Rectal smooth muscle tissue (tissue), 1 donor: ENCODE measurements around the gene ATP2B3.

ENCODE experiments used
- H3K27ac ChIP-seq: one replicate; pipeline ENCODE4 v1.7.0; 2013; ENCODE audit warnings: low read depth, low read length, inconsistent platforms
- H3K27me3 ChIP-seq: one replicate; pipeline ENCODE4 v1.7.0; 2013; ENCODE audit warnings: low read length; ENCODE audit not compliant: control insufficient read depth, insufficient read depth
- H3K36me3 ChIP-seq: one replicate; pipeline ENCODE4 v1.7.0; 2013; ENCODE audit warnings: low read length; ENCODE audit not compliant: control insufficient read depth, insufficient read depth
- H3K4me1 ChIP-seq: one replicate; pipeline ENCODE4 v1.7.0; 2013; ENCODE audit warnings: low read length; ENCODE audit not compliant: control insufficient read depth, insufficient read depth
- H3K4me3 ChIP-seq: one replicate; pipeline ENCODE4 v1.7.0; 2013; ENCODE audit warnings: low read length
- H3K9ac ChIP-seq: one replicate; pipeline ENCODE4 v1.7.0; 2013; ENCODE audit warnings: low read length

The ATP2B3 gene

DNA sequence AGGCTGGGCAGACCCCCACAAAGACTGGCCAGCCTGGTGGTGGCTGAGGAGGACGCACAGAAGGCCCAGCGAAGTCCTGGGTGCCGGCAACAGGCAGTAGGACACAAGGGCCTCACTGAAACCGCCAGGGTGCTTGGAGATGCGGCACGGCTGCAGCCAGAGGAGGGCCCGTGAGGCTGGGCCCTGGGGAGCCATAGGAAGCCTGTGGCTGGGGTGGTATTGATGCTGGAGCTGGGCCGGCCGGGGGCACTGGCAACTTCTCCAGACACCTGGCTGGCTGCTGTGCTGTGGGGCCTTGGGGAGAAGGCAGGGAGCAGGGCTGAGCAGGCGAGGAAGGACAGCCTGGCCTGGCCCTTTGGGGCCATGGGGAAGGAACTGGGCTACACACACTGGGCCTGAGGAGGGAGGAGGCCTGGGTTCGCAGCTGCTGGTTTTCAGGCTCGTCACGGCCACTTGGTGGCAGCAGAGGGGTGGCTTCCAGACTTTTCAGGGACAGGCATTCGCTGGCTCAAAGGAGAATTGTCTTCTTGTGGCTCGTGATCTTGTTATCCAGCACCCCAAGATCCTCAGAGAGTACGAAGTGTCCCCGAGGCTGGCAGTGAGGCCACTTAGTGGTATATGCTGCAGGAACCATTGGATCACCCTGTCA lies 37.2 kb downstream of the ATP2B3 start:
- no peaks in the 10 kb centered on the region for H3K36me3 ChIP-seq
- no peaks in the 10 kb centered on the region for H3K27me3 ChIP-seq
- no peak overlapping the region for H3K27ac ChIP-seq
- H3K9ac ChIP-seq, result no peak overlapping the region
- H3K4me3 ChIP-seq, result no peak overlapping the region
- no peaks in the 10 kb centered on the region for H3K4me1 ChIP-seq

DNA sequence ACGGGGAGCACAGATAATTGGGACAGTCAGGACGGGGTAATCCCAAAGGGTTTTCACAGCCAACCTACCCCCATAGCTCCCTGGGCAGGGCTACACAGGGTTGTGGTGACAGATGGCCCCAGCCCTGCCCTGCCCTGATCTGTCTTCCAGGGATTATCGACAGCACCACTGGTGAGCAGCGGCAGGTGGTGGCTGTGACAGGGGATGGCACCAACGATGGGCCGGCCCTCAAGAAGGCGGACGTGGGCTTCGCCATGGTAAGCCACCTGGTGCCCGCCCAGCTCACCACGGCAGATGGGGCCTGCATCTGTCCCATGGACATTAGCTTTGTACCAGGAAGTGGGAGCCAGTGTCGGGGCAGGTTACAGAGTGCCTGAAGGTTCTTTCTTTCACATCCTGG lies 39.3 kb downstream of the ATP2B3 start:
- Histone ChIP-seq H3K27ac (no peak overlapping the region), H3K4me3 (no peak overlapping the region)

DNA sequence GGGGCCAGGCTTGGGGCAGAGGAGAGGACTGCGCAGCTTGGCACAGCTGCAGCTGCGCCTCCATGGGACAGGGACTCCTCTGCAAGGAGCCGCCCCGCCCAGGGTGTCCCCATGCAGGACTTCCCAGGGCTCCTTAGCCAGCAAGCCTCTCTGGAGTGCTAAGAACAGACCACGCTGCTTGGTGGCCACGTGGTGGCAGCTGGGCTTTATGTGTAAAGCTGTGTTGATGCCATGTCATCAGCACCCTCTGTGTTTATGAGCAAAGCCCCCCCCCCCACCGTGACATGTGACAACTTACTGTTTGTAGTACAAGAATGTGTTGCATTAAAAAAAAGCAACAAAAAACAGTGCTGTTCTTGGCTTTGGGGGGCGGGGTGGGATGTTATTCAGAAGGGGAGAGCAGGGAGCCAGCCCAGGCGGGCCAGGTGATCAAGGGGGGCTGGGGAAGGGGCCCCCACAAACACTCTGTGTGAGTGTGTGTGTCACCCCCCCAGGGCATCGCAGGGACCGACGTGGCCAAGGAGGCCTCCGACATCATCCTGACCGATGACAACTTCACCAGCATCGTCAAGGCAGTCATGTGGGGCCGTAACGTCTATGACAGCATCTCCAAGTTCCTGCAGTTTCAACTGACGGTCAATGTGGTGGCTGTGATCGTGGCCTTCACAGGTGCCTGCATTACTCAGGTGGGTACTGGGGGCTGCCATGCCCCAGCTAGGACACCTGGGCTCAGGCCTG lies 40.3 kb downstream of the ATP2B3 start:
- H3K4me1 ChIP-seq, result no peaks in the 10 kb centered on the region
- no peak overlapping the region for H3K27ac ChIP-seq
- H3K36me3 ChIP-seq, result no peaks in the 10 kb centered on the region
- no peak overlapping the region for H3K4me3 ChIP-seq
- no peaks in the 10 kb centered on the region for H3K27me3 ChIP-seq
- H3K9ac ChIP-seq, result no peak overlapping the region

More for the DNA sequence above, 39.3 kb downstream of the ATP2B3 start:
- Histone ChIP-seq H3K9ac (no peak overlapping the region), H3K4me1 (no peaks in the 10 kb centered on the region), H3K36me3 (no peaks in the 10 kb centered on the region), H3K27me3 (no peaks in the 10 kb centered on the region)

DNA sequence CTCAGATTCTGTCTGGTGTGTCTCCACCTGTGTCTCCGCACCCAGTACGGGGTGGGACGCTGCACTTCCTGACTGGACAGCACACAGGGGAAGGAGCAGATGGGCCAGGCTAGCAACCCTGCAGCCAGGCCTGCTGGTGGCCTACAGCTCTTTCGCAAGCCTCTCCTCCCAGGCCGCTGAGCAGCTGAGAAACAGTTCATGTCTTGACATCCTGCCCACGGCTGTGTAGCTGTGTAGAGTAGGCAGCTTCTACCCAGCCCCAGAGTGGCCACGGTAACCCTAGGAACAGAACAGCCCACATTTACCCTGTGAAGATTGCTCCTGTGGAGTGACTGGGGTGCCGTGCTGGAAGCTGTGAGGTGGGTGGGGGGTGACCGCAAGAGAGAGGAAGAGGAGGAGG lies 42.6 kb downstream of the ATP2B3 start:
- H3K36me3 ChIP-seq, result no peaks in the 10 kb centered on the region
- no peak overlapping the region for H3K9ac ChIP-seq
- no peak overlapping the region for H3K4me3 ChIP-seq

DNA sequence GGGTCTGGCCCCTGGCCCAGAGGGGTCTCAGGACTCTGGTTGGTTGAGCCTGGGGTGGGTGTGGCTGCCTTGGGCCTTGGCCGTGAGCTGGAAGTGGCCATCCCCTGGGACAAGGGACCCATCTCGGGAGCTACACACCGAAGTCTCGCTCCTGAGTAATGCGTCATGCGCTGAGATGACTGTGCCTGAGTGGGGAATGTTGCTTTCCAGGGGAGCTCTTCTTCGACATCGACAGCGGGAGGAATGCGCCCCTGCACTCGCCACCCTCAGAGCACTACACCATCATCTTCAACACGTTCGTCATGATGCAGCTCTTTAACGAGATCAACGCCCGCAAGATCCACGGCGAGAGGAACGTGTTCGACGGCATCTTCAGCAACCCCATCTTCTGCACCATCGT lies 43.0 kb downstream of the ATP2B3 start:
- no peak overlapping the region for H3K4me3 ChIP-seq
- no peaks in the 10 kb centered on the region for H3K27me3 ChIP-seq

More for the DNA sequence above, 42.6 kb downstream of the ATP2B3 start:
- Histone ChIP-seq H3K4me1 (no peaks in the 10 kb centered on the region), H3K27ac (no peak overlapping the region), H3K27me3 (no peaks in the 10 kb centered on the region)

DNA sequence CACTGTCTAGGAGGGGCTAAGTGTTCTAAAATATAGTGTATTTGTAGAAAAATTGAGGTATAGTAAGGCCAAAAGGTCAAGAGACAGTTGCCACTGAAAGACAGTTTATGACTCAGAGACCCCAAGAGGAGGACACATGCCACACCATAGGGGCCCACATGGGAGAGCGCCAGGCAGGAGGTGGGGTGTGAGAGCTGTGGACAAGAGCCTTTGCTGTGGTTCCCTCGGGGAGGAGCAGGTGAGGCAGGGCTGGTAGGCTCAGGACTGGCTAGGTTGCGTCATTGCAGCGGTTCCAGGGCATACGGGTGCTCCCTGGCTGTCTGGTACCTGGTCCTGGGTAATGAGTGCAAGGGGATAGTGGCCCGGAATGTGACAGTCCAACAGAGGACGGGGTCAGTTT lies 43.9 kb downstream of the ATP2B3 start:
- no peak overlapping the region for H3K9ac ChIP-seq
- H3K4me1 ChIP-seq, result no peaks in the 10 kb centered on the region
- H3K4me3 ChIP-seq, result no peak overlapping the region
- H3K36me3 ChIP-seq, result no peaks in the 10 kb centered on the region
- H3K27ac ChIP-seq, result no peak overlapping the region
- no peaks in the 10 kb centered on the region for H3K27me3 ChIP-seq

More for the DNA sequence above, 43.0 kb downstream of the ATP2B3 start:
- H3K4me1 ChIP-seq, result no peaks in the 10 kb centered on the region
- H3K36me3 ChIP-seq, result no peaks in the 10 kb centered on the region
- no peak overlapping the region for H3K9ac ChIP-seq
- no peak overlapping the region for H3K27ac ChIP-seq

DNA sequence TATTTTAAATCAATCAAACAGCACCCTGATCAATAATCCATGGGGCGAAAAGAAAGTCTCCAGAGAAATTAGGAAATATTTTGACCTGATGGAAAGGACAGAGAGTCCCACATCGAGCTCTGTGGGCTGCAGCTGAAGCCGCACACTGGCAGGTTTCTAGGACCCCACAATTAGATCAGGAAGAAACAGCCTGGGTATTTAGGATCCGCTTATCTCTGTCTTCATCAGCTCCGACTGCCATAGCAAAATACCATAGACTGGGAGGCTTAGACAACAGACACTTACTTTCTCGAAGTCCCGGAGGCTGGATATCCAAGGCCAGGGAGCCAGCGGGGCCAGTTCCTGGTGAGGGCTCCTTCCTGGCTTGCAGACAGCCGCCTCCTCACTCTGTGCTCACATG lies 45.1 kb downstream of the ATP2B3 start:
- Histone ChIP-seq H3K4me3 (no peak overlapping the region), H3K9ac (no peak overlapping the region), H3K4me1 (no peaks in the 10 kb centered on the region), H3K27ac (no peak overlapping the region), H3K36me3 (no peaks in the 10 kb centered on the region), H3K27me3 (no peaks in the 10 kb centered on the region)

DNA sequence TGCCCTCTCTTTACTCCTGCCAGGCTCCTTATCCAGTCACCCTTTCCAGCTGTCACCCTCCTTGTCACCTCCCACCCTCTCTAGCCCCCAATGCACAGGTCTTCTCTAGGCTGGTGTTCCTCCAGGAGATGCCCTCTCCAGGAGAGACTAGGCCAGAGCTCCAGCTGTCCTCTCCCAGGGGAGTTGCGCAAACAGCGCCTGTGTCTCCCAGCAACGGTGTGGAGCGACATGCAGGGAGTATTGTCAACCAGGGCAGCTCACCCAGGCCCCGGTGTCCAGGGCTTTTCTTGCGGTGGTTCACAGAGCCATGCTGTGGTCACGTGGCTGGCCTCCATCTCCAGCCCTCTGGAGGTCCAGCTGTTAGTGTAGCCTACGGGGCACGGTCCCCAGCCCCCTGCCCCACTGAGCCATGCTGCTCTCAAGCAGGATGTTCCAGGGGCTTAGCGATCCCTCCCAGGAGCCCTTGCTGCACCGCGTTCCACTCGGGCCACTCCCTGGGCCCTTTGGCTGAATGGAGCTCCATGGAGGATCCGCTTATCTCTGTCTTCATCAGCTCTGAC lies 46.7 kb downstream of the ATP2B3 start:
- H3K27ac ChIP-seq, result no peak overlapping the region
- H3K4me1 ChIP-seq, result no peaks in the 10 kb centered on the region
- peaks cover 4% of the 10 kb centered on the region for H3K27me3 ChIP-seq
- no peak overlapping the region for H3K9ac ChIP-seq
- H3K36me3 ChIP-seq, result no peaks in the 10 kb centered on the region
- no peak overlapping the region for H3K4me3 ChIP-seq

DNA sequence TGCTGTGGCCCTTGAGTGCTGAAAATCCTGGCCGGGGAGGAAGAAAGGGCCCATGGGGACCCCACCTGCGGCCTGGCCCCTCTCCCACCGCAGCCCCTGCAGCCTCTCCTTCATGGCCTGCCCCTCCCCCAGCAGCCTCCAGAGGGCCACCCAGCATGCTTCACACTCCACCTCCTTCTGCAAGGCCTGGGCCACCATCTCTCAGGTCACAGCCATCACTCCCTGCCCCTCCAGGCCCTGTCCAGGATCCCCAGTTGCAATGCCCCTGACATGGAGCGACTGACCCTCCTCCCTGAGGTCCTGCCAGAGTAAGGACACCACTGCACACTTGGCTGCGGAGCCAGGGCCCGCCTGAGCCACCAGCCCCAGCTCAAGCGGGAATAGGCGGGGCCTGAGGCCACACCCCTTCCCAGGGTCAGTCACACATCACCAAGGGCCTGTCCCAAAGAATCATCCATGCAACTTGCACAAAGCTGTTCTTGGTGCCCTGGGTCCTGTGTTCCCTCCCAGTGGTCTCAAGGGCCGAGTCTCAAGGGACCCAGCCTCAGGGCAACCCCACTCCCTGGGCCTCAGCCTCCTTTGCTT lies 48.6 kb downstream of the ATP2B3 start:
- Histone ChIP-seq H3K9ac (no peak overlapping the region), H3K4me1 (no peaks in the 10 kb centered on the region), H3K27ac (no peak overlapping the region), H3K27me3 (peaks cover 5% of the 10 kb centered on the region), H3K4me3 (no peak overlapping the region), H3K36me3 (no peaks in the 10 kb centered on the region)

DNA sequence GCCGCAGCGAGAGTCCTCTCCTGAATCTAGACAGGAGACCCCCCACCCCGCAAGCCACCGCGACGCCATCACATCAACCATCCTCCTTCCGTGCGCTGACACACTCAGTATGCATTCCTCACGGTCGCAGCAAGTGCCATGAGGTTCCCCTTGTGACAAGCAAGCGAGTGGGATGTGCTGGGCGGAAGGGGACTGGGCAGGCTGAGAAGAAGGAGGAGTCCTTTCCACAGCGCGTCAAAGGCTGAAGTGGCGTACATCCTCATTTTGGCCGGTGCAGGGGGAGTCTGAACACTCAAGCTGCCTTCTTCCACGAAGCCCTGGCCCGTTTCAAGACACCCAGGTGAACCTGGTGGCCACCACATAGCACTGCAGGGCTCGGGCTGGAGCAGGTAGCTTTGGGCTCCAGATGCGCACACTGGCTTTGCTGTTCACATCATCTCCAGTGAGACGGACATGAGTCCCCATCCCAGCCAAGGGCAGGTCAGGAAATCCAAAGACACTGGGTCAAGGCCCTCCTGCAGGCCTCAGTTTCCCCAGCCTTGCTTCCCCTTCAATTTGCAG lies 51.1 kb downstream of the ATP2B3 start:
- Histone ChIP-seq H3K27me3 (peaks cover 8% of the 10 kb centered on the region), H3K9ac (no peak overlapping the region), H3K4me1 (no peaks in the 10 kb centered on the region)

DNA sequence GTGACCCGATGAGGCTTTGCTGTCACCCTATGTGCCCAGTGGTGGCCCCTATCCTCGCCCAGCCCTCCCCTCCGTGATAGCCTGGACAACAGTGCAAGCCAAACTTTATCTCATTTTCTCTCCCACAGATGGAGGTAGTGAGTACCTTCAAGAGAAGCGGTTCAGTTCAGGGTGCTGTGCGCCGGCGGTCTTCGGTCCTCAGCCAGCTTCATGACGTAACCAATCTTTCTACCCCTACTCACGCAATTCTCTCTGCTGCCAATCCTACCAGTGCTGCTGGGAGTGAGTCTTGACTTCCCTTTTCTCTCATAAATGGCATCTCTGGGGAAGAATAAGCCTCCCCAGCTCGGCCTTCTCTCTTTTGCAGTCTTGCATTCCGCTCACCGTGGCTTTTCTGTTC lies 52.0 kb downstream of the ATP2B3 start:
- H3K36me3 ChIP-seq, result no peaks in the 10 kb centered on the region
- H3K4me1 ChIP-seq, result no peaks in the 10 kb centered on the region
- no peak overlapping the region for H3K4me3 ChIP-seq
- no peak overlapping the region for H3K27ac ChIP-seq
- no peak overlapping the region for H3K9ac ChIP-seq
- peaks cover 8% of the 10 kb centered on the region for H3K27me3 ChIP-seq

More for the DNA sequence above, 51.1 kb downstream of the ATP2B3 start:
- H3K27ac ChIP-seq, result no peak overlapping the region
- H3K36me3 ChIP-seq, result no peaks in the 10 kb centered on the region
- no peak overlapping the region for H3K4me3 ChIP-seq

DNA sequence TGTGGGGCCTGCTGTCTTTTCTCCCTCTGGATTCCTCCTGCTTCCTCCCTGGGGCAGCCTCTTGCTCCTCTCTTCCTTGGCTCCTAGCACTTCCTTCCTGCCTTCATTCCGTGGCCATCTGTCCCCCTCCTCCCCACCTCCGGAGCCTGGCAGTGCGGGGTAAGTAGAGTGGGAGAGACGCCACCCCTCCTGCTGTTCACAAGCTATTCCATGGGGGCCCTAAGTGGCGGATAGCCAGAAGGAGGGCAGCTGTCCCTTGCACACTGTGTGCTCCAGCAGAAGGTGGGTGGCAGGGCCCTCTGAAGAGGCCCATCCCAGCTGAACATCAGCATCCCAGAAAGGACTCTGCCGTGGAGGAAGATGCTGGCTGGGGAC lies 54.1 kb downstream of the ATP2B3 start:
- H3K4me3 ChIP-seq, result no peak overlapping the region

More for the DNA sequence above, 54.1 kb downstream of the ATP2B3 start:
- H3K27me3 ChIP-seq, result peaks cover 16% of the 10 kb centered on the region
- no peak overlapping the region for H3K9ac ChIP-seq
- no peaks in the 10 kb centered on the region for H3K4me1 ChIP-seq
- no peak overlapping the region for H3K27ac ChIP-seq
- no peaks in the 10 kb centered on the region for H3K36me3 ChIP-seq
